CD1c-positive myeloid dendritic cell (primary cell): ENCODE measurements around the gene KLHDC7B.
"Not testable (repeated sequence)": the region's sequence is repeated elsewhere in the genome, so short reads cannot be mapped to it uniquely, and the experiment has no call there.

Experiments used
- DNase-seq: peaks from one replicate; pipeline ENCODE4 v3.0.0-alpha.2; 2016; ENCODE audit errors: extremely low spot score

Gene KLHDC7B

DNA sequence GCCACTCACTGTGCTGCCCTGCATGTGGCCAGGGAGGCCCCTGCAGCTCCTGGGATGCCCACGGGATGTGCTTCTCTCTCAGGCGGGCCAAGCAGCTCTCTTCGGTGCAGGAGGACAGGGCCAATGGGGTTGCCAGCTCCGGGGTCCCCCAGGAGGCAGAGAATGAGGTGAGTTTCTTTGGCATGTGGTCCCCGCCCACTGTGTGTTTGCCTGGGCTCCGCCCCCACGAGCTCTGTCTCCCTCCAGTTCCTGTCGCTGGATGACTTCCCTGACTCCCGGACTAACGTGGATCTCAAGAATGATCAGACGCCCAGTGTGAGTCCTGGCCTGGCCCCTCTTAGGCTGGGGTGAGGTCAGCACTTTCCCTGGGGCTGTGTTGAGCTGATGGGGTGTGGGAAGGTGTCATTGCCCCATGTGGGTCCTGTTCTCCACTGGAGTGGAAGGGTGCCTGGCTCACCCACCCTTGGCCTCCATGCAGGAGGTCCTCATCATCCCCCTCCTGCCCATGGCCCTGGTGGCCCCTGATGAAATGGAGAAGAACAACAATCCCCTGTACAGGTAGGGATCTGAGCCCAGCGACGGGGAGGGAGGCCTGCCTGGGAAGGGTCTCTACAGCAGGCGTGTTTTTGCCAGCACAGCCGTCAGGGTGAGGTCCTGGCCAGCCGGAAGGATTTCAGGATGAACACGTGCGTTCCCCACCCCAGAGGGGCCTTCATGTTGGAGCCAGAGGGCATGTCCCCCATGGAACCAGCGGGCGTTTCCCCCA, 28.0 kb upstream of the KLHDC7B start:
- no peak for DNase-seq

DNA sequence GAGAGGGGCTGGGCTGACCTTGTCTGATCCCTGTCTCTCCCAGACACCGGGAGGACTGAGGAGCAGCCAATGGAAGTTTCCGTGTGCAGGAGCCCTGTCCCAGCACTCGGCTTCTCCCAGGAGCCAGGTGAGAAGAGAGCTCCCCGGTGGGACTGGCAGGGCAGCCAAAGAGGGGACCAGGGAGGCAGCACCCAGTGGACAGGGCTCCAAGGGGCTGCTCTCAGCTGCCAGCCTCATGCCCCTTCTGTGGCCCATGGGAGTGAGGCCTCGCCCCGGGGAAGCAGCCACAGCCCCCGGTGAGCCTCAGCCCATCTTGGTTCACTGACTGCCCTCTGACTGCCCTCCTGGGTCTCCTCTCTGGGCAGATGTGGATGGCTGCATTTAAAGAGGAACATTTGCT, 27.1 kb upstream of the KLHDC7B start:
- DNase-seq = no peak

DNA sequence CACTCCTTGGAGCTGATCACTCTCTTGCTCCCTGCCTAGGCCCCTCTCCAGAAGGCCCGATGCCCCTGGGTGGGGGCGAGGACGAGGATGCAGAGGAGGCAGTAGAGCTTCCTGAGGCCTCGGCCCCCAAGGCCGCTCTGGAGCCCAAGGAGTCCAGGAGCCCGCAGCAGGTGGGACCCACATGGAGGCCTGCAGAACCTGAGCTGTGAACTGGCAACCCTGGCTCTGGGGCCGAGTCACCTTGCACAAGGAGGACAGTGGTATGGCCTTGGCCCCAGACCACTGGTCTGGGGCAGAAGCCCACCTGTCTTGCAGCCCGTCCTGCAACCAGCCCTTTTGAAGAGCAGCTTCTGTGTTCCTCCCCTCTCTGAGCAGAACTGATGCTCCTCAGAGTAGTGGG, 26.5 kb upstream of the KLHDC7B start:
- DNase-seq = no peak

DNA sequence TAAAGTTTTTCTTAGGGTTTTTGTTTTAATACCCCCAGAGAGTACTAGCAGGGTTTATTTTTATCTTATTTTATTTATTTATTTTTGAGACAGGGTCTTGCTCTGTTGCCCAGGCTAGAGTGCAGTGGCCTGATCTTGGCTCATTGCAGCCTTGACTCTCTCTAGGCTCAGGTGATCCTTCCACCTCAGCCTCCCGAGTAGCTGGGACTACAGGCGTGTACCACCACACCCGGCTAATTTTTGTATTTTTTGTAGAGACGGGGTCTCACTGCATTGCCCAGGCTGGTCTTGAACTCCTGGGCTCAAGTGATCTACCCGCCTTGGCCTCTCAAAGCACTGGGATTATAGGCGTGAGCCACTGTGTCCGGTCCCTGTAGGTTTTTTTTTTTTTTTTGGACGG, 25.5 kb upstream of the KLHDC7B start:
- DNase-seq = not testable (repeated sequence)

DNA sequence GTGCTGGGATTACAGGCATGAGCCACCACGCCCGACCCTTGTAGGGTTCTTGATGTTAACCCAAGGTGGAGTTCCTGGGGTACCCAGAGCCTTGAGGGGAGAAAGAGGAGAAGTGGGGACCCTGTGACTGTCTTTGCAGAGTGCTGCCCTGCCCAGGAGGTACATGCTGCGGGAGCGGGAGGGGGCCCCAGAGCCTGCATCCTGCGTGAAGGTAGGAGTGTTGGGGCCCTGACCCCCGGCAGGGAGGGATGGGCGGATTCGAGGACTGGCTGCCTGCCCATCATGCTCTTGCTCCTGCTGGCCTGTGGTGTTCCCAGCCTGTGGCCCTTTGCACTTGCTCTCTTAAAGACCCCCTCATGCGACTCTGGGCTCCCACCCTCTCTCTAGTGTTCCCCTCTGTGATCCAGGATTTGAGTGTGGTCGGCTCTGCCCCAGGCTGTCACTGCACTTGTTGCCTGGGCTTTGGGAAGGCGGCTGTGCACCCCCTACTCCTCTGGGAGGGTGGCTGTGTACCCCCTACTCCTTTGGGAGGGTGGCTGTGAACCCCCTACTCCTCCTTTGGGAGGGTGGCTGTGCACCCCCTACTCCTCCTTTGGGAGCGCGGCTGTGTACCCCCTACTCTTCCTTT, 24.8 kb upstream of the KLHDC7B start:
- no peak for DNase-seq

DNA sequence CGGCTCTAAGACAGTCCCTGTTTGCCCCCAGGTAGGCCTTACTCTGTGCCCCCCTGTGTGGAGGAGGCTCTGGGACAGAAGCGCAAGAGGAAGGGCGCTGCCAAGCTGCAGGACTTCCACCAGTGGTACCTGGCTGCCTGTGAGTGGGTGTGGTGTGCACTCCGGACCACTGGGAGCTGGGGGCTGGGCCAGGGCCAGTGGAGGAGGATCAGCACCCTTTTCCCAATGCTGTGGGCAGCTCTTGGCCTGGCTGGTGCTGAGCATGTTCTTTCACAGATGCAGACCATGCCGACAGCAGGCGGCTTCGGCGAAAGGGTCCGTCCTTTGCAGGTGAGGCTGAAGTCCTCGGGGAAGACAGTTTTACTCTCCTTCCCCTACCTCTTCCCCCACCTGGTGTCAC, 24.0 kb upstream of the KLHDC7B start:
- DNase-seq = no peak

DNA sequence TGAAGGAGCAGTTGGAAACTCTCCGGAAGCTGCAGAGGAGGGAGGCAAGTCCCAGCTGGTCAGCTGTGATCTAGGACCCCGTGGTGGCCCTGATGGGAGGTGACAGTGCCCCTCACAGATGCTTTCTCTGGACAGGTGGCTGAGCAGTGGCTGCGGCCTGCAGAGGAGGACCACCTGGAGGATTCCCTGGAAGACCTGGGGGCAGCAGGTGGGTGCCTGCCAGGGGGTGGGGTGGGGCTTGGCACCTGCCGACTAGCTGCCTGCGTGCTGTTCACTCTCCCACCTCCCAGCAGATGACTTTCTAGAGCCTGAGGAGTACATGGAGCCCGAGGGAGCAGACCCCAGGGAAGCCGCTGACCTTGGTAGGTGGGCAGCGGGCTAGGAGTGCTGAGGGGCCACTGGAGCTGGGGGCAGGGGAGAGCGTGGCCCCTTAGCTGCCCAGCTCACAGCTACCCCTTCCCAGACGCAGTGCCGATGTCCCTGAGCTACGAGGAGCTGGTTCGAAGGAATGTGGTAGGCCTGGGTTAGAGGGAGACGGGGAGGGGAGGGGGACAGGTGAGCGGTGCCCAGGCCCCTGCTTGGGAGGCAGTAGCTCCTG, 23.4 kb upstream of the KLHDC7B start:
- DNase-seq = no peak

DNA sequence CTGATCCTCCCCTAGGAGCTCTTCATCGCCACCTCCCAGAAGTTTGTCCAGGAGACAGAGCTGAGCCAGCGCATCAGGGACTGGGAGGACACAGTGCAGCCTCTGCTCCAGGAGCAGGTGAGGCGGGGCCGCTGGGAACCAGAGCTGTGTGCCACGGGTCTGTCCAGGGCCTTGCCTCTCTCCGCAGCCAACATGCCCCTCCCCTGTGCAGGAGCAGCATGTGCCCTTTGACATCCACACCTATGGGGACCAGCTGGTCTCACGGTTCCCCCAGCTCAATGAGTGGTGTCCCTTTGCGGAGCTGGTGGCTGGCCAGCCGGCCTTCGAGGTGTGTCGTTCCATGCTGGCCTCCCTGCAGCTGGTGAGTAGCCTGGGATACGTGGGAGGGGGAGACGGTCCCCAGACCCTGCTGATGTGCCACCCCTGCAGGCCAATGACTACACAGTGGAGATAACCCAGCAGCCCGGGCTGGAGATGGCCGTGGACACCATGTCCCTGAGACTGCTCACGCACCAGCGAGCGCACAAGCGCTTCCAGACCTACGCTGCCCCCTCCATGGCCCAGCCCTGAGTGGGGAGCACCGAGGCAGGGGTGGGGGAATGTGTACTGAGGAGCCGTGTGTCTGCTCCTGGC, 22.8 kb upstream of the KLHDC7B start:
- DNase-seq = no peak

DNA sequence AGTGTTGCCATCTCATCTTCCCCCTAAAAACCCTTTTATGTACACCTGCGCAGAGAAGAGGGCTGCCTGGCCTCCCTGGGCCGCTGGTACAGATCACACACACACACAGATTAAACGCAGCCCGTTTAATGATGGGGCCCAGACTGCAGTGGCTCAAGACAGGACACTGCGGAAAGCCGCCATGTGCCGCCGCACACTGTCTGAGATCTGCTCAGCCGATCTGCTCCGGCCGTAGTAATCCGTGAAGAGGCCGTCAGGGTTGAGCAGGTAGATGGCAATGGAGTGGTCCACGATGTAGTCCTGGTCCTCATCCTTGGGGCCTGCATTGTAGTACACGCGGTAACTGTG, 22.3 kb upstream of the KLHDC7B start:
- DNase-seq = no peak

DNA sequence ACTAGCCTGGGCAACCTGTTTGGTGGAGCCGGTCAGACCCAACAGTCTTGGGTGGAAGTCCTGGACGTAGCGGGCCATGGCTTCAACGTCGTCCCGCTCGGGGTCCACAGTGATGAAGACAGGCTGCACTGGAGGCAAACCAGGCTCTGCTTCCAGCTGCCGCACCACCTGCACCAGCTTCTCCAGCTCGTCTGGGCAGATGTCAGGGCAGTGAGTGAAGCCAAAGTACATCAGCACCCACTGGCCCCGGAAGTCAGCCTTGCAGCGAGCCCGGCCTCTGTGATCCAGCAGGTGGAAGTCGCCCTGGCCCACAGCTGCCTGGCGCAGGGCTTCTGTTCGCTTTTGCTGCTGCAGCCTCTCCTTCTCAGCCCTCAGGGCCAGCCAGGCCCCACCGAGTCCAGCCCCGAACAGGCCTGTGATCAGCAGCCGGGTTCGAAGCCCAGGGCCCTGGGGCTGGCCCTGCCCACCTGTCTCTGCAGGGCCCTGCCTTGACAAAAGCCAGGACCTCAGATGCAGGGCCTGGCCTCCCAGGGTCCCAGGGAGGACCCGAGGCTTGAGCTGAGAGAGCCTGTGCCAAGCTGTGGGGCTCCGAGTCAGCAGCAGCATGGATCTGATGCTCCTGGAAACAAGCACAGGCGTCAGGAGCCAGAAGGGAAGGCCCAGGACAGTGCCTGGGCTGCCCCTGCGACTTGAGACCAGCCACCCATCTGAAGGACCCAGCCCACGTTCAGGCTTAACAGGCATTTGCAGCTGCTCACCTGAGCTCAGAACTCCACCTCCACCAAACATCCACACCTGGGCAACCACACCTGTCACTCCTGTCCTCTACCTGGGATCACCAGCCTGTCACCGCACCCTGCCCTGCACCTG, 21.7 kb upstream of the KLHDC7B start:
- no peak for DNase-seq

DNA sequence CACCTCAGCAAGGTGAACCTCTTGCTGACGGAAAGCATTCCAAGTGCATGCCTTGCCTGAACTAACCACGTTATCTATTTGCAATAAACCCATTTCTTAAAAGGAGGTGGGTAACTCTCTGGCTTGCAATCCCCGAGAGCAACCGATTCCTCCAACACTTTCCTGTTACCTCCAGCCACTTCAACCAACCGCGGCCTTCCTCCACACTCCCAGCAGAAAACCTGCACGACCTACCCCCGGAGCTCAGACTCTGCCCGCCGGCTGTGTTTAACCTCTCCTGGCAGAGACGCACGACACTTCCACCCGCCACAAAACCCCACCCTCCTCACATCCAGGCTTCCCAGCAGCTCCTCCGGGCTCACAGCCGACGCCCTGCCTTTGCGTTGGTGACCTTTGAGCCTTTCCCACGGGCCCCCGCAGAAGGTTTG, 21.0 kb upstream of the KLHDC7B start:
- no peak for DNase-seq

DNA sequence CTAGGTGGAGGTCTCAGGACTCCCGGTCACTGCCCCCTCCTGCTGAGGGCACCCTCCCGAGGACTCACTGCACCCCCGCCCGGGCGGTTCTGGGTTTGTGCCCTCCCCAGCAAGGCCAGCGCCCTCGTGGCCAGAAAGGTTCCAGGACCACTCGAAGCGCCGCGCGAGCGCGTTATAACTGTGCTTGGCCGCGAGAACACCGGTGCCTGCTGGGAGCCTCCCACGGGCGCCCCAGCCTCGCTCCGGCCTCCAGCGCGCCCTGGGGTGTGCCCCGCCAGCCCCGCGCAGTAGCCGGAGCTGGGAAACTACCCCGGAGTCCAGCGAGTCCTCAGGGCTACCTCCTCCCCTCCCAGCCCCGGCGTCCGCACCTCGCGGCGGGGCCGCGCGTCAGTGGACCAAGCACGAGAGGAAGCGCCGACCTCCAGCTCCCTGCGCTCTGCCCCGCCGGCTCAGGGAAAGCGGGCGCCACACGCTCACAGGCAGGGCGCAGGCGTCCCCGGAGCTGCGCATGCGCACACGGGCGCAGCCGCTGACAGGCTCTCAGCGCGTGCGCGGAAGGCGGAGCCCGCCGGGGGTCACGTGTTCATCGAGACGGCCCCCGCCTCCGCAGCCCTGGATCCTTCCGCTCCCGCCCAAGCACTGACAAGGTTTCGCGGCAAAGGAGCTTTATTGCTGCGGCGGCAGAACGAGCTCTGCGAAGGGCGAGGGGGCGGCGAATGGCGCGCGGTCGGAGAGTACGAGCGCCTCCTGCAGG, 20.4 kb upstream of the KLHDC7B start, which contains the start of gene SCO2:
Gene SCO2 (minus strand): TSS at position 495 of the 754 bp plus-strand sequence. CDS start 1,187 bp downstream, outside the sequence.
- DNase-seq = peak; percentile 100

DNA sequence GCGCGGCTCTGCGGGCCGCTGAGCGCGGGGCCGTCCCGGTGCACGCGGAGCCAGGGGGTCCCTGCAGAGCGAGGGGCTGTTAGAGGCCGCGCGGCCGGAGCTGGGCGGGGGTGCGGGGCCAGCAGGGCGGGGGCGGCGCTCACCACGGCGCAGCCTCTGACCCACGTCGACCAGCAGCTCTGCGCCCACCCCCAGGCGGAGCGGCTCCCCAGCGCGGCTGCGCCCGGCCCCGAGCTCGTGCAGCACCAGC, 19.9 kb upstream of the KLHDC7B start:
- no peak for DNase-seq

DNA sequence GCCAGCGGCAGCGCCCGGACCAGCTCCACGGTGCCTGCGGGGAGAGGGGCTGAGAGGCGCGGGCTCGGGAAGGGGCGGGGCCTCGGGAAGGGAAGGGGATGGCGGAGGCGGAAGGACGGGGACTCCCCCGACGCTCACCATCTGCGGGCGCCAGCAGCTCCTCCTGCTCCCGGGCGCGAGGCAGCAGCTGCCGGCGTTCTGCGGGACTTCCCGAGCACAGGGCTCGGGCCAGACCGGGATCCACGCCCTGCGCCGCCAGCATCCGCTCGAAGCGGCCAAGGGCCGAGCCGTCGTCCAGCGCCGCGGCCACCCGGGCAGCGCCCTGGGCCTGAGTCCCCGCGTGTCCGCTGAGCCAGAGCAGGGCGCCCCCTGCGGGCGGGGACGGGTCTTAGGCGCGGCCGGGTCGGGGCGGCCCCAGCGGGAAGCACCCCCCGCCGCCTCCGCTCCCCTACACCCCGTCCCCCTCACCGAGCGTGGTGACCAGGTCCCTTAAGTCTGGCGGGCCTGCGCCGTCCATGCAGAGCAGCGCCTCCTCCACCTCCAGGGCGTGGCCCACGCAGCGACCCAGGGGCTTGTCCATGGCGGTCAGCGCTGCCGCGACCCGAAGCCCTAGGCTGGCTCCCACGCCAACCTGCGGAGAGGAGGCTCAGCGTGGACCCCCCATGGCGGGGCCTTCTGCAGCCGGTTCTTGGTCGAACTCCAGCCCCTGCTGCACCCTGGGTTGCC, 19.4 kb upstream of the KLHDC7B start:
- peak; percentile 84 for DNase-seq

DNA sequence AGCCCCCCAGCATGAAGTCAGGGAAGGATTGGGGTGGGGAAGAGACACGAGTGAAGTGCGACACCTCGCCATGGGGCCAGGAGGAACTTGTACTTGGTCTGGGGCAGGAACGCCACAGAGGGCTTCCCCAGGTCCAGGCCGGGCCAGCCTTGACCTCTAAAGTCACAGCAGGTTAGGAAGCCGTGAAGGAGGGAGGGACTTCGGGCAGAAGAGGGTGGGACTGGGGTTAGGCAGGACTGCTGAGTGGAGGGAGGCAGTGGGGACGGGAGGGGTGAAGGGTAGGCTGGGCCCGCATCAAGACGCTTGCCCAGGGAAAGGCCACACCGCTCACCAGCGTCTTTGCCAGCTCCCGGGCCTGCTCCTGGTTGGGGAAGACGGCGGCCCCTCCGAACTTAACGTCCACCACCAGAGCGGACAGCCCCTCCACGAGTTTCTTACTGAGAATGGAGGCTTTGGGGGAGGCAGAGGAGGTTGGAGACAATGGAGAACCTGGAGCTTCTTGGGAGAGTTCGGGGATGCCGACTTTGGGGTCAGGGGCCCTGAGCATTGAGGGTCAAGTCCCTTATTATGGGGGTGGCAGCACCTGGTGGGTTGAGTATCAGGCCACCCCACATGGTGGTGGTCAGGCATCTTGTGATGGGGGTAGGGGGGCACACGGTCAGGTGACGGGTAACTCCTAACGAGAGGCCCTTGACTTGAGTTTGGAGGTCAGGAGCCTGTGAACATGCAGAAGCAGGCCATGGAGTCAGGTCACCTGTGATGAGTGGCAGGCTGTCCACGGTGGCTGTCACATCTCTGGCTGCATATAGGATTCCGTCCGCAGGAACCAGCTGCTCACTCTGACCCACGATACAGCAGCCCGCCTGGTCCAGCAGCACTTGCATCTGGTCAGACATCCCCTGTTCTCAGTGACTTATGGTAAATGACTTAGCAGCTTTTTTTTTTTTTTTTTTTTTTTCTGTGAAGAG, 18.6 kb upstream of the KLHDC7B start:
- peak; percentile 71 for DNase-seq

DNA sequence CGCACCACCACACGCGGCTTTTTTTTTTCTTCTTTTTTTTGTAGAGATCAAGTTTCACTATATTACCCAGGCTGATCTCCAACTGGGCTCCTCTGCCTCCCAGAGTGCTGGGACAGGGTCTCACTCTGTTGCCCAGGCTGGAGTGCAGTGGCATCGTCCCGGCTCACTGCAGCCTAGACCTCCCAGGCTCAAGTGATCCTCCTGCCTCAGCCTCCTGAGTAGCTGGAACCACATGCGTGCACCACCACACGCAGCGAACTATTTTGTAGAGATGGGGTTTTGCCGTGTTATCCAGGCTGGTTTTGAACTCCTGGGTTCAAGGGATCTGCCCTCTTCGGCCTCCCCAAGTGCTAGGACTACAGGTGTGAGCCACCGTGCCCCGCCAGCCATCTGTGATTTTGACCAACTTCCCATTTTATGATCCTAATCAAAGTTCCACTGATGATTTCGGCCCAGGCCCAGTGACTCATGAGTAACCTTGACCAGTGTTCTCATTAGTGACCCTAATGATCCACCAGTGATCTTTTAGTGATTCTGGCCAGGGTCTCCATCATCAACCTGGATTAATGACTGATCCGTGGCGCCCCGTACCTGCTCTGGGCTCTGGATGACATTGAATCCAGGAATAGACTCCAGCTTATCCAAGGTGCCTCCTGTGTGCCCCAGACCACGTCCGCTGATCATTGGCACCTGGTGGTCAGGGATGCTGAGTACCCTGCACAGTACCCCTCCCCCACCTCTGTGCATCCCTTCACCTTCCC, 17.6 kb upstream of the KLHDC7B start:
- no peak for DNase-seq

DNA sequence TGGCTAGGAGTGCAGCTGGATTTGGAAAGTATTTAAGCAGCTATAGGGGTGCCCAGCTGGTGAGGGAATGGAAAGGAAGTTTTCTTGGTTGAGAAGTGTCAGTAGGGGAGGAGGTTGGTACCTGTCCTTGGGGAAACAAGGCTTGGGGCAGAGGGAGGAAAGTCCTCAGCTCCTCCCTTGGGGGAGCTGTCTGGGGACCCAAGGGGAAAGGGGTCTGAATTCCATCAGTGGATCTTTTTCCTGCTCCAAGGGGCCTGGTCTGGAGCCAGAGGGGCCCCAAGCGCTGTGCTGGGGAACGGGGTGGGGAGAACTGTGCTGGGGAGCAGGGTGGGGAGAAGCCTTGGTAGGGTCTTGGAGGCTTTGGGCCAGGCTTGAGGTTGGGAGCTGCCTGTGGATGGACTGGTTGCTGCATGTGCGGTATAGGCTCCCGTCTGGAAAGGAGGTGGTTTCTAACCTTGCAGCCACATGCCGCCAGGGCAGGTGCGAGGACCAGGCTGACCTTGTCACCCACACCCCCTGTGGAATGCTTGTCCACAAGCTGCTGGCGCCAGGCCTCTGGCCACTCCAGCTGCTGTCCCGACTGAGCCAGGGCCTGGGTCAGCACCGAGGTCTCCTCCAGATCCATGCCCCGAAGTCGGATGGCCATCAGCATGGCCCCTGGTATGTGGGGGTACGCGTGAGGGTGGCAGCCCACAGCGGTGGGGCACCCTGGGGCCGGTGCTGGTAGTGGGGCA, 16.9 kb upstream of the KLHDC7B start:
- DNase-seq = no peak

DNA sequence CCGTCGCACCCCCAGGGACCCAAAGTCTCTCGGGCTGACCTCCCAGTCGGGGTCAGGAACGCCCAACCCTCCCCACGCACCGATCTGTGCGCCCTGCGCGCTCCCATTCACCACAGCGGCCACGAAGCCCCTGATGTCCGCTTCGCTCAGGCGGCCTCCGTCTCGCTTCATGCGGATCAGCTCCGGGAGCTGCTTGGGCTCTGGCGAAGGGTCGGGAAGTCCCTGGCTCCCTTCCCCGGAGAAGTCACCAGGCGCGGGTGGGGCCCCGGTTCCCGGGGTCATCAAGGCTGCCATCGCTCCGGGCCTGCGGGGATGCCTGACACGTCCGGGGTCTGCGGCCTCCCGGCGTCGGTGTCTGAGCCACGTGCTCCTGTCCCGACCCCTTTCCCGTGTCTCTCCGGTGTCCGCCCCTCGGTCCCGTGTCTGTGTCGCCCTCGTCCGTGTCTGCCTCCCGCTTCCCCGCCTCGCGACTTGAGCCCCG, 16.2 kb upstream of the KLHDC7B start:
- DNase-seq = peak; percentile 34
